Stomach smooth muscle (tissue), 2 donors: ENCODE measurements around the gene CYFIP1.
"Not testable (repeated sequence)": the region's sequence is repeated elsewhere in the genome, so short reads cannot be mapped to it uniquely, and the experiment has no call there.

Source experiments
- H3K27ac ChIP-seq: one replicate; pipeline ENCODE4 v1.7.0; 2013; ENCODE audit warnings: mild to moderate bottlenecking, low read length, inconsistent platforms
- H3K27me3 ChIP-seq, 2 donors: one replicate each; pipeline ENCODE4 v1.7.0; 2013; ENCODE audit warnings: low read length in 2 of 2; ENCODE audit not compliant: insufficient read depth in 2 of 2, control insufficient read depth in 1 of 2
- H3K36me3 ChIP-seq, 2 donors: one replicate each; pipeline ENCODE4 v1.7.0; 2013; ENCODE audit warnings: low read length in 2 of 2; ENCODE audit not compliant: control insufficient read depth in 2 of 2, insufficient read depth in 2 of 2
- H3K4me1 ChIP-seq: one replicate; pipeline ENCODE4 v1.7.0; 2013; ENCODE audit warnings: low read length; ENCODE audit not compliant: control insufficient read depth, insufficient read depth
- H3K4me3 ChIP-seq, 2 donors: one replicate each; pipeline ENCODE4 v1.7.0; 2013; ENCODE audit warnings: low read length in 2 of 2
- H3K9ac ChIP-seq, 2 donors: one replicate each; pipeline ENCODE4 v1.7.0; 2013; ENCODE audit warnings: low read length in 2 of 2, mild to moderate bottlenecking in 1 of 2
- H3K9me3 ChIP-seq, 2 donors: one replicate each; pipeline ENCODE4 v1.7.0; 2013; ENCODE audit warnings: low read length in 2 of 2; ENCODE audit not compliant: control insufficient read depth in 2 of 2
- donor health status: healthy.
- donor health status: Pancreatic carcinoma.

Gene CYFIP1

GRCh38 chr15:22989576-22990477, 9.7 kb upstream of the CYFIP1 start:
- H3K27ac ChIP-seq = no peak overlapping the region
- H3K36me3 ChIP-seq = peaks cover 0 to 2% of the 10 kb centered on the region in 2 donors
- H3K9me3 ChIP-seq = no peaks in the 10 kb centered on the region
- H3K4me1 ChIP-seq = no peaks in the 10 kb centered on the region
- H3K4me3 ChIP-seq = no peak overlapping the region
- H3K9ac ChIP-seq = no peak overlapping the region
- no peaks in the 10 kb centered on the region for H3K27me3 ChIP-seq

- Histone ChIP-seq H3K27ac (no peak overlapping the region), H3K4me3 (no peak overlapping the region), H3K4me1 (no peaks in the 10 kb centered on the region), H3K27me3 (no peaks in the 10 kb centered on the region), H3K9me3 (no peaks in the 10 kb centered on the region), H3K9ac (no peak overlapping the region), H3K36me3 (no peaks in the 10 kb centered on the region)
Measured at GRCh38 chr15:22988811-22989210, 8.6 kb upstream of the CYFIP1 start.

GRCh38 chr15:22981931-22982330, 1.8 kb upstream of the CYFIP1 start:
- H3K4me1 ChIP-seq = peaks cover 14% of the 10 kb centered on the region
- H3K27me3 ChIP-seq, H3K36me3 ChIP-seq, H3K9me3 ChIP-seq, H3K9ac ChIP-seq, H3K4me3 ChIP-seq, H3K27ac ChIP-seq: not testable (repeated sequence)

- Histone ChIP-seq H3K9me3 (no peaks in the 10 kb centered on the region), H3K4me3 (peak overlapping the region; percentile 66 to 96), H3K9ac (peak overlapping the region; percentile 57 to 68), H3K36me3 (no peaks in the 10 kb centered on the region), H3K27me3 (no peaks in the 10 kb centered on the region), H3K27ac (no peak overlapping the region), H3K4me1 (peaks cover 14% of the 10 kb centered on the region)
Measured at GRCh38 chr15:22981051-22981840, 1.1 kb upstream of the CYFIP1 start.

GRCh38 chr15:22979238-22980188, 655 bp downstream of the CYFIP1 start:
- peaks cover 14% of the 10 kb centered on the region for H3K4me1 ChIP-seq
- peak overlapping the region; percentile 53 for H3K27ac ChIP-seq
- H3K4me3 ChIP-seq = peak overlapping the region; percentile 91 to 96
- H3K36me3 ChIP-seq = no peaks in the 10 kb centered on the region
- H3K9ac ChIP-seq = peak overlapping the region; percentile 65 to 69
- H3K27me3 ChIP-seq = no peaks in the 10 kb centered on the region
- H3K9me3 ChIP-seq = no peaks in the 10 kb centered on the region

- Histone ChIP-seq H3K4me1 (peaks cover 14% of the 10 kb centered on the region), H3K27ac (no peak overlapping the region), H3K9ac (peak overlapping the region; percentile 42 to 65), H3K27me3 (no peaks in the 10 kb centered on the region), H3K36me3 (no peaks in the 10 kb centered on the region), H3K4me3 (peak overlapping the region; percentile 91 to 96), H3K9me3 (no peaks in the 10 kb centered on the region)
Measured at GRCh38 chr15:22978691-22979237, 1.4 kb downstream of the CYFIP1 start.

- no peaks in the 10 kb centered on the region for H3K9me3 ChIP-seq
- no peak overlapping the region for H3K27ac ChIP-seq
- H3K36me3 ChIP-seq = no peaks in the 10 kb centered on the region
- H3K4me3 ChIP-seq = no peak overlapping the region
- peaks cover 10% of the 10 kb centered on the region for H3K4me1 ChIP-seq
- H3K9ac ChIP-seq = no peak overlapping the region
- no peaks in the 10 kb centered on the region for H3K27me3 ChIP-seq
Measured at GRCh38 chr15:22974745-22975144, 5.4 kb downstream of the CYFIP1 start.

GRCh38 chr15:22973987-22974386, 6.2 kb downstream of the CYFIP1 start:
- Histone ChIP-seq H3K36me3 (no peaks in the 10 kb centered on the region), H3K4me1 (peaks cover 6% of the 10 kb centered on the region), H3K27me3 (no peaks in the 10 kb centered on the region), H3K27ac (no peak overlapping the region), H3K4me3 (no peak overlapping the region), H3K9ac (no peak overlapping the region), H3K9me3 (no peaks in the 10 kb centered on the region)

- H3K4me3 ChIP-seq = no peak overlapping the region
- no peak overlapping the region for H3K9ac ChIP-seq
- no peaks in the 10 kb centered on the region for H3K36me3 ChIP-seq
- no peaks in the 10 kb centered on the region for H3K9me3 ChIP-seq
- H3K27ac ChIP-seq = no peak overlapping the region
- H3K4me1 ChIP-seq = no peaks in the 10 kb centered on the region
- no peaks in the 10 kb centered on the region for H3K27me3 ChIP-seq
Measured at GRCh38 chr15:22973286-22973685, 6.9 kb downstream of the CYFIP1 start.

GRCh38 chr15:22969489-22969888, 10.7 kb downstream of the CYFIP1 start:
- H3K9ac ChIP-seq = no peak overlapping the region
- H3K4me1 ChIP-seq = peaks cover 9% of the 10 kb centered on the region
- H3K36me3 ChIP-seq = peaks cover 0 to 3% of the 10 kb centered on the region in 2 donors
- no peaks in the 10 kb centered on the region for H3K27me3 ChIP-seq
- no peak overlapping the region for H3K4me3 ChIP-seq
- H3K27ac ChIP-seq = no peak overlapping the region
- H3K9me3 ChIP-seq = no peaks in the 10 kb centered on the region
